Naive thymus-derived CD8-positive, alpha-beta T cell (primary cell): ENCODE data around the gene MDFI. TPM values are rescaled to one million over a fixed set of nuclear protein-coding genes. Genes with fewer than 3 reads are reported as not detected.

ENCODE experiments used
- ATAC-seq, 2 donors: fragments of 150-1000 bp; cut with Tn5 transposase in 1 of 2; sonication (Bioruptor Pico), chemical (Tn5 transposase) in 1 of 2; 1 replicate in 1 of 2; 2 replicates in 1 of 2; pipeline ENCODE4 v1.10.0; 2021; ENCODE audit warnings: mild to moderate bottlenecking in 2 of 2, moderate library complexity in 2 of 2
- POLR2A ChIA-PET: fragments of 350-600 bp; sonication (Branson Sonifier 250); formaldehyde crosslinking; loops from one replicate; lab custom pipeline; 2021; ENCODE audit warnings: antibody characterized with exemption; lab: Charles Lee
- DNase-seq, 10 donors: peaks; one replicate each; pipeline versions ENCODE4 v3.0.0 to v3.0.0-alpha.2; 2020 to 2022
- H3K27ac Mint-ChIP-seq, 10 donors: one replicate each; pipeline ENCODE4 v1.8.0; 2020 to 2022; ENCODE audit warnings: mild to moderate bottlenecking in 10 of 10, mixed read lengths in 10 of 10, moderate library complexity in 4 of 10, inconsistent platforms in 1 of 10
- H3K27me3 Mint-ChIP-seq, 5 donors: one replicate each; pipeline ENCODE4 v1.8.0; 2021 to 2022; ENCODE audit warnings: mixed read lengths in 5 of 5
- H3K36me3 Mint-ChIP-seq, 3 donors: one replicate each; pipeline ENCODE4 v1.8.0; 2020 to 2022; ENCODE audit warnings: mixed read lengths in 3 of 3, mild to moderate bottlenecking in 2 of 3, inconsistent platforms in 1 of 3
- H3K4me1 Mint-ChIP-seq, 4 donors: one replicate each; pipeline ENCODE4 v1.8.0; 2021 to 2022; ENCODE audit warnings: mixed read lengths in 4 of 4
- H3K4me3 Mint-ChIP-seq, 10 donors: one replicate each; pipeline ENCODE4 v1.8.0; 2020 to 2022; ENCODE audit warnings: mild to moderate bottlenecking in 10 of 10, mixed read lengths in 10 of 10, moderate library complexity in 6 of 10, inconsistent platforms in 1 of 10
- H3K9me3 Mint-ChIP-seq, 9 donors: one replicate each; pipeline ENCODE4 v1.8.0; 2020 to 2022; ENCODE audit warnings: mixed read lengths in 9 of 9, mild to moderate bottlenecking in 3 of 9, inconsistent platforms in 1 of 9, moderate library complexity in 1 of 9
- polyA plus RNA-seq, 3 donors: library from polyadenylated mRNA; unstranded; fragments of 300-500 nt; fragmentation: Illumina TruSeq; gene quantifications; one replicate each; pipeline ENCODE4 v1.2.3, GENCODE V29; 2021
- total RNA-seq, 8 experiments: library from RNA in 2 of 8; stranded (reverse) in 2 of 8; gene quantifications; one replicate each; pipeline ENCODE4 v1.2.3 and lab custom pipeline; 2021 to 2026

Gene MDFI
- total and polyA plus RNA-seq, 5 experiments from 2014 or later, result not detected

- POLR2A ChIA-PET, result no interaction called here
- peak overlapping the region in 2 of 10 donors; percentile 28 to 46 for H3K27ac Mint-ChIP-seq
- no peaks in the 10 kb centered on the region for H3K9me3 Mint-ChIP-seq
- DNase-seq (peak in 1 of 10 donors; percentile 19), ATAC-seq (no peak)
- peaks cover 0 to 2% (median 0%) of the 10 kb centered on the region in 5 donors for H3K27me3 Mint-ChIP-seq
- peaks cover 0 to 2% (median 0%) of the 10 kb centered on the region in 3 donors for H3K36me3 Mint-ChIP-seq
- H3K4me1 Mint-ChIP-seq, result peaks cover 0 to 4% (median 1%) of the 10 kb centered on the region in 4 donors
- H3K4me3 Mint-ChIP-seq, result no peak overlapping the region
Measured at GRCh38 chr6:41596807-41597206, 41.5 kb upstream of the MDFI start.

- Mint-ChIP-seq H3K4me3 (no peak overlapping the region), H3K36me3 (peaks cover 0 to 2% (median 0%) of the 10 kb centered on the region in 3 donors), H3K27ac (no peak overlapping the region), H3K9me3 (no peaks in the 10 kb centered on the region), H3K4me1 (no peaks in the 10 kb centered on the region), H3K27me3 (peaks cover 0 to 4% (median 0%) of the 10 kb centered on the region in 5 donors)
- DNase-seq (peak in 1 of 10 donors; percentile 58), ATAC-seq (no peak)
- POLR2A ChIA-PET, result no interaction called here
Measured at GRCh38 chr6:41597246-41598000, 40.8 kb upstream of the MDFI start.

- H3K9me3 Mint-ChIP-seq, result no peaks in the 10 kb centered on the region
- H3K36me3 Mint-ChIP-seq, result peaks cover 0 to 2% (median 0%) of the 10 kb centered on the region in 3 donors
- ATAC-seq (no peak), DNase-seq (no peak)
- H3K4me3 Mint-ChIP-seq, result no peak overlapping the region
- POLR2A ChIA-PET, result no interaction called here
- peaks cover 0 to 7% (median 4%) of the 10 kb centered on the region in 4 donors for H3K4me1 Mint-ChIP-seq
- no peak overlapping the region for H3K27ac Mint-ChIP-seq
- peaks cover 0 to 11% (median 5%) of the 10 kb centered on the region in 5 donors for H3K27me3 Mint-ChIP-seq
Measured at GRCh38 chr6:41598670-41599014, 39.6 kb upstream of the MDFI start.

- Mint-ChIP-seq H3K4me1 (peaks cover 0 to 7% (median 4%) of the 10 kb centered on the region in 4 donors), H3K9me3 (no peaks in the 10 kb centered on the region), H3K27ac (no peak overlapping the region), H3K27me3 (peaks cover 0 to 11% (median 5%) of the 10 kb centered on the region in 5 donors), H3K36me3 (peaks cover 0 to 2% (median 0%) of the 10 kb centered on the region in 3 donors), H3K4me3 (no peak overlapping the region)
- DNase-seq, result peak in 1 of 10 donors; percentile 61
- POLR2A ChIA-PET, result no interaction called here
- no peak for ATAC-seq
Measured at GRCh38 chr6:41599015-41599851, 39.0 kb upstream of the MDFI start.

- peak in 1 of 10 donors; percentile 31 for DNase-seq
- Mint-ChIP-seq H3K27me3 (peaks cover 0 to 11% (median 5%) of the 10 kb centered on the region in 5 donors), H3K9me3 (no peaks in the 10 kb centered on the region), H3K36me3 (peaks cover 0 to 1% (median 0%) of the 10 kb centered on the region in 3 donors), H3K4me3 (no peak overlapping the region), H3K27ac (no peak overlapping the region), H3K4me1 (peaks cover 0 to 7% (median 4%) of the 10 kb centered on the region in 4 donors)
- ATAC-seq, result no peak
- POLR2A ChIA-PET, result no interaction called here
Measured at GRCh38 chr6:41599852-41600445, 38.3 kb upstream of the MDFI start.

GRCh38 chr6:41600499-41601247 lies 37.6 kb upstream of the MDFI start:
- H3K4me1 Mint-ChIP-seq, result peaks cover 0 to 7% (median 4%) of the 10 kb centered on the region in 4 donors
- no peak for ATAC-seq
- no peak overlapping the region for H3K27ac Mint-ChIP-seq
- no peaks in the 10 kb centered on the region for H3K36me3 Mint-ChIP-seq
- POLR2A ChIA-PET, result no interaction called here
- H3K9me3 Mint-ChIP-seq, result no peaks in the 10 kb centered on the region
- no peak overlapping the region for H3K4me3 Mint-ChIP-seq
- peak in 1 of 10 donors; percentile 37 for DNase-seq
- H3K27me3 Mint-ChIP-seq, result peaks cover 0 to 11% (median 5%) of the 10 kb centered on the region in 5 donors

- POLR2A ChIA-PET, result no interaction called here
- ATAC-seq (no peak), DNase-seq (peak in 1 of 10 donors; percentile 10)
- no peak overlapping the region for H3K4me3 Mint-ChIP-seq
- H3K36me3 Mint-ChIP-seq, result no peaks in the 10 kb centered on the region
- H3K9me3 Mint-ChIP-seq, result no peaks in the 10 kb centered on the region
- no peak overlapping the region for H3K27ac Mint-ChIP-seq
- H3K4me1 Mint-ChIP-seq, result peaks cover 0 to 7% (median 4%) of the 10 kb centered on the region in 4 donors
- H3K27me3 Mint-ChIP-seq, result peaks cover 0 to 11% (median 5%) of the 10 kb centered on the region in 5 donors
Measured at GRCh38 chr6:41601248-41601549, 37.1 kb upstream of the MDFI start.

GRCh38 chr6:41602422-41602743 lies 35.9 kb upstream of the MDFI start:
- ATAC-seq, result no peak
- no peak for DNase-seq
- H3K4me1 Mint-ChIP-seq, result peaks cover 0 to 7% (median 4%) of the 10 kb centered on the region in 4 donors
- H3K4me3 Mint-ChIP-seq, result no peak overlapping the region
- H3K27ac Mint-ChIP-seq, result no peak overlapping the region
- H3K9me3 Mint-ChIP-seq, result no peaks in the 10 kb centered on the region
- POLR2A ChIA-PET, result interaction anchor here (1.0 to 1.4 kb wide), 3 partner anchors 79 to 184 kb away, joined by 3 to 4 read pairs (median 4); no protein-coding TSS in a partner anchor
- H3K36me3 Mint-ChIP-seq, result no peaks in the 10 kb centered on the region
- peaks cover 0 to 11% (median 5%) of the 10 kb centered on the region in 5 donors for H3K27me3 Mint-ChIP-seq

GRCh38 chr6:41602864-41603608 lies 35.2 kb upstream of the MDFI start:
- Mint-ChIP-seq H3K36me3 (no peaks in the 10 kb centered on the region), H3K27ac (peak overlapping the region in 1 of 10 donors; percentile 37), H3K27me3 (peaks cover 0 to 11% (median 5%) of the 10 kb centered on the region in 5 donors), H3K4me3 (peak overlapping the region in 3 of 10 donors; percentile 6 to 42 (median 12)), H3K9me3 (no peaks in the 10 kb centered on the region), H3K4me1 (peaks cover 0 to 7% (median 4%) of the 10 kb centered on the region in 4 donors)
- POLR2A ChIA-PET, result interaction anchor here (0.5 to 1.4 kb wide), 5 partner anchors 27 to 613 kb away, joined by 3 to 4 read pairs (median 3); no protein-coding TSS in a partner anchor
- DNase-seq (peak; percentile 48 to 85 (median 70)), ATAC-seq (peak; percentile 83 to 88)

- ATAC-seq, result no peak
- no peak for DNase-seq
- POLR2A ChIA-PET, result no interaction called here
- Mint-ChIP-seq H3K4me1 (peaks cover 0 to 7% (median 4%) of the 10 kb centered on the region in 4 donors), H3K36me3 (no peaks in the 10 kb centered on the region), H3K4me3 (no peak overlapping the region), H3K27ac (no peak overlapping the region), H3K9me3 (no peaks in the 10 kb centered on the region), H3K27me3 (peaks cover 0 to 11% (median 5%) of the 10 kb centered on the region in 5 donors)
Measured at GRCh38 chr6:41604006-41604405, 34.3 kb upstream of the MDFI start.

- DNase-seq (peak in 1 of 10 donors; percentile 23), ATAC-seq (no peak)
- H3K4me3 Mint-ChIP-seq, result no peak overlapping the region
- H3K4me1 Mint-ChIP-seq, result peaks cover 0 to 7% (median 4%) of the 10 kb centered on the region in 4 donors
- H3K36me3 Mint-ChIP-seq, result no peaks in the 10 kb centered on the region
- POLR2A ChIA-PET, result no interaction called here
- peak overlapping the region in 1 of 10 donors; percentile 63 for H3K27ac Mint-ChIP-seq
- H3K9me3 Mint-ChIP-seq, result peaks cover 0 to under 1% (median 0%) of the 10 kb centered on the region in 9 donors
- H3K27me3 Mint-ChIP-seq, result peaks cover under 1 to 11% (median 6%) of the 10 kb centered on the region in 5 donors
Measured at GRCh38 chr6:41605649-41606048, 32.6 kb upstream of the MDFI start.
